ENCODE measurements around the gene NOX5.
"Not testable (repeated sequence)": the region's sequence is repeated elsewhere in the genome, so short reads cannot be mapped to it uniquely, and the experiment has no call there.

Gene NOX5, protein sequence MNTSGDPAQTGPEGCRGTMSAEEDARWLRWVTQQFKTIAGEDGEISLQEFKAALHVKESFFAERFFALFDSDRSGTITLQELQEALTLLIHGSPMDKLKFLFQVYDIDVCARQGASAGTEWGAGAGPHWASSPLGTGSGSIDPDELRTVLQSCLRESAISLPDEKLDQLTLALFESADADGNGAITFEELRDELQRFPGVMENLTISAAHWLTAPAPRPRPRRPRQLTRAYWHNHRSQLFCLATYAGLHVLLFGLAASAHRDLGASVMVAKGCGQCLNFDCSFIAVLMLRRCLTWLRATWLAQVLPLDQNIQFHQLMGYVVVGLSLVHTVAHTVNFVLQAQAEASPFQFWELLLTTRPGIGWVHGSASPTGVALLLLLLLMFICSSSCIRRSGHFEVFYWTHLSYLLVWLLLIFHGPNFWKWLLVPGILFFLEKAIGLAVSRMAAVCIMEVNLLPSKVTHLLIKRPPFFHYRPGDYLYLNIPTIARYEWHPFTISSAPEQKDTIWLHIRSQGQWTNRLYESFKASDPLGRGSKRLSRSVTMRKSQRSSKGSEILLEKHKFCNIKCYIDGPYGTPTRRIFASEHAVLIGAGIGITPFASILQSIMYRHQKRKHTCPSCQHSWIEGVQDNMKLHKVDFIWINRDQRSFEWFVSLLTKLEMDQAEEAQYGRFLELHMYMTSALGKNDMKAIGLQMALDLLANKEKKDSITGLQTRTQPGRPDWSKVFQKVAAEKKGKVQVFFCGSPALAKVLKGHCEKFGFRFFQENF

DNA sequence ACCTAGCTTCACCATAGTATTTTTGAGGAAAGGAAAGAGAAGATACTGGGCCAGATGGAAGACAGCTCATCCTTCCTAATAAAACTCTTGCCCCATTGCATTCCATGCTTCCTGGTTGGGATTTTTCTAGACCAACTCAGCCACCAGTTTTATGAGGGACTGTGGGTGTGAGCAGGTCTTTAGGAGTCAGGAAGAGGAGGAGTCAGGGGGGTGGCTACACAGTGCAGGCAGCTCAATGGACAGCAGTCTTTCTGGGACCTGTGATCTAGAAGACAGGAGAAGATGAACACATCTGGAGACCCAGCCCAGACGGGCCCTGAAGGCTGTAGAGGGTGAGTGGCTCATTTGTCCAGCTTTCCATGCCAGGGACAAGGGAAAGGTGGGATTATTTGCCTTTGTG is at the start of gene NOX5:
NOX5 (plus strand) TSS at position 242 of the 400 bp plus-strand sequence; CDS start at position 283, 41 bp downstream.
- no peak for DNase-seq

DNA sequence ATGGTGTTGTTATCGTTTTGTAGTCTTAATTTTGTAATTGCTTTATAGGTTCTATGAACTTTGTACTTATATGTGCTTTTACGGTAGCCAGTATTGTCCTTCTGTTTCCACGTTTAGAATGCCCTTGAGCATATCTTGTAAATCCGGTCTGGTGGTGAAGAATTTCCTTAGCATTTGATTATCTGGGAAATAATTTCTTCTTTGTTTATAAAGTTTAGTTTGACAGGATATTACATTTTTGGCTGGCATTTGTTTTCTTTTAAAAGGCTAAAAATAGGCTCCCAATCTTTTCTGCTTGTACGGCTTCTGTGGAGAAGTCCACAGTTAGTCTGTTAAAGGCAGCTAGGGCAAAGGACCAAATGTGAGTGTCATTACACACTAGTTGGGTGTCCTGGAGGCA is 47.5 kb upstream of the NOX5 start:
- no peak for DNase-seq

DNA sequence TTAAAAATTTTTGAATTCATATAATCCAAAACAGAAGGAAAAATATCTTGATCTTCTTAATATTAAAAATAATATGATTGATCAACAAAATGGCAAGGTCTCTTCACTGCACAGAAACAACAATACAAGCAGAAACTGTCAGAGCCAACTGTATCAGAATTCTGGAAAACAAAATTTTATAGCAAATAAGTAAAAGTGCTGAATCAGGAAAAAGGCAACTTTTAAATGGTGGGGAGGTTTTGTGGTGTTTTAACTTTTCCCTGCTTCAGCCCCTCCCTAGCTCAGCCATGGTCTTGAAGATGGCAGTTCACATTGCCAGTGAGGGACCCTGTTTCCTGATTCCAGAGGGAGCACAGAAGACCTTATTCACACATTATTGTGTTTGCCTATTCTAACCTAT is 46.5 kb upstream of the NOX5 start:
- DNase-seq: no peak

DNA sequence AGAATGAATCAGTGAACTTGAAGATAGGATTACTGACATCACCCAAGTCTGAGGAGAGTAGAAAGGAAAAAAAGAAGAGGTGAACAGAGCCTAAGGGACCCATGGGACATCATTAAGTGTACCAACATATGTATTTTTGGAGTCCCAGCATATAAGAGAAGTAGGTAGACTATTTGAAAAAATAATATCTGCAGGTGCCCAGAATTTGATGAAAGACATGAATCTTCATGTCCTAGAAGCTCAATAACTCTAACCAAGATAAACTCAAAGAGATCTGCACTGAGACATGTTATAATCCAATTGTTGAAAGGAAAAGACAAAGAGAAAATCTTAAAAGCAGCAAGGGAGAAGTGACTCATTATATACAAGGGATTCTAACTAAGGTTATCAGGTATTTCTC is 45.2 kb upstream of the NOX5 start:
- no peak for DNase-seq

DNA sequence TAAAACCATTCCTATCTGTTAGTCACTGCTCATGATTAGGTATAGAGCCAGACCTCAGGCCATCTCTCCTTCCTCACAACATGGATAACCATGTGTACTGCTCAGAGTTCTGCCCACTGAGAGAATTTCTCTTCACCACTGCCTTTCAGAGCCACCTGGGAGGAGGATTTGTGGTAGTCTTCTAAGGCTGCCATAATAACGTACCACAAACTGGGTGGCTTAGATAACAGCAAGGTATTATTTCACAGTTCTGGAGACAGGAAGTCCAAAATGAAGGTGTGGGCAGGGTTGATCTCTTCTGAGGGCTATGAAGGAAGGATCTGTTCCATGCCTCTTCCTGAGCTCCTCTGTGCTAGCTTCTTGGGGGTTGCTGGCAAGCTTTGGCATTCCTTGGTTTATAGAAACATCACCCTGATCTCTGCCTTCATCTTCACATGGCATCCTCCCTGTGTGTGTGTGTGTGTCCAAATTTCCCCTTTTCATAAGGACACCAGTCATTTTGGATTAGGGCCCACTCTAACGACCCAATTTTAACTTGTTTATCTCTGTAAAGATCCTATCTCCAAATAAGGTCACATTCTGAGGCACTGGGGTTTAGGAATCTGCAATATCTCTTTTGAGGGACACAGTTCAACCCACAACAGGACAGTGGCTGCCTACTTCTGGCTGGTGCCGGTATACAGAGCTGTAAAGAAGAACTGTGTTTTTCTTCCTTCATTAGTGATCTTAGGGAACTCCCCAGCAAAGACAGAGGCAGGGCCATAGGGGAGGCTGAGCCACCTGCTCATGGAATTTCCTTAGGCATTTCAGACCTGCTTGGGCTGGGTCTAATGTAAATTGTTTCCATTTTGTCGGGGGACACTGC is 42.1 kb upstream of the NOX5 start:
- no peak for DNase-seq

DNA sequence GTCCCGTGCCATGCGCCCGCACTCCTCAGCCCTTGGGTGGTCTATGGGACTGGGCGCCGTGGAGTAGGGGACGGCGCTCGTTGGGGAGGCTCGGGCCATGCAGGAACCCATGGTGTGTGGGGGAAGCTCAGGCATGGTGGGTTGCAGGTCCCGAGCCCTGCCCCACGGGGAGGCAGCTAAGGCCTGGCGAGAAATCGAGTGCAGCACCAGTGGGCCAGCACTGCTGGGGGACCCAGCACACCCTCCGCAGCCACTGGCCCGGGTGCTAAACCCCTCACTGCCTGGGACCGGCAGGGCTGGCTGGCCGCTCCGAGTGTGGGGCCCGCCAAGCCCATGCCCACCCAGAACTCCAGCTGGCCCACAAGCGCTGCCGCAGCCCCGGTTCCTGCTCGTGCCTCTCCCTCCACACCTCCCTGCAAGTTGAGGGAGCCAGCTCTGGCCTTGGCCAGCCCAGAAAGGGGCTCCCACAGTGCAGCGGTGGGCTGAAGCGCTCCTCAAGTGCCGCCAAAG is 38.8 kb upstream of the NOX5 start:
- DNase-seq: not testable (repeated sequence)

DNA sequence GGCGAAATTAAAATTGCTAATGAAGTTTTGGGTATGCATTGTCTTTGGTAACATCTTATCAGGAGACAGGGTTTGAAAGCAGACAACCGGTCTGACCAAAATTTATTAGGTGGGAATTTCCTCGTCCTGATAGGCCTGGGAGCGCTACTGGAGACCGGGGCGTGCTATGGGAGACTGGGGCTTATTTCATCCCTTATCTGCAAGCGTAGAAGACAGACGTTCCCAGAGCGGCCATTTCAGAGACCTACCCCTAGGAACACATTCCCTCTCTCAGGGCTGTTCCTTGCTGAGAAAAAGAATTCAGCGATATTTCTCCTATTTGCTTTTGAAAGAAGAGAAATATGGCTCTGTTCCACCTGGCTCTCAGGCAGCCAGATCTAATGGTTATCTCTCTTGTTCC is 37.1 kb upstream of the NOX5 start:
- not testable (repeated sequence) for DNase-seq

DNA sequence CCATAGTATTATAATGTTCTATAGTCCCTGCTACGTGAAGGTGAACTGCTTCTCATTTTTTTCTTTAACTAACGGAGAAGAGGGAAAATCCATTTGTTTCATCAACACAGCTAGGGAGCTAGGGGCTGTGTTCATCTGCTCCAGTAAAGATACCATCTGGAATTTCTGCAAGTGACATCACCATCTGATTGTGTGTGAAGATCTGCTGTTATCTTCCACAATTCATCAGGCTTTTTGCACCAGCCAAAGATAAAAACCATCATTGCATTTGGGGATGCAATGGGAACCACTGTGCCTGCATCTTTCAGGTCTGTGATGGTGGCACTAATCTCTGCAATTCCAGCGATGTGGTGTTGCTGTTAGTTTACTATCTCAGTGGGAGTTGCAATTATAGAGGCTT is 35.5 kb upstream of the NOX5 start:
- DNase-seq: no peak

DNA sequence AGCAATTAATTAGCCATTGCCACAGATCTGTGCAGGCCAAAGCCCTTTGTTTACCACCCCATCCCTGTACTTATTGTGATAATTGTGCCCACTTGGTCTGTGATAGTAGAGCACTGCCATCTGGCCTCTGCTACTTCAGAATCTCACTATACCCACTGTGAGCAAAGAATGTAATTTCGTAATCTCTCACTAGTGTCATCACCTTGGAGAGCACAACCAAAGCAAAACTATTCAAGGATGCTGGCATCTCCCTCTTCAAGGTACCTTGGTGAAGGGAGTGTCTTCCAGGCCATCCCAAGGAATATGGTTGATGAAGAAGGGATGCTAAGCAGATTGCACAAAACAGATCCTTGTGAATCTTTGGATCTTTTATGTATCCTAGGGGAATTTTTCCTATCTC is 34.7 kb upstream of the NOX5 start:
- no peak for DNase-seq

DNA sequence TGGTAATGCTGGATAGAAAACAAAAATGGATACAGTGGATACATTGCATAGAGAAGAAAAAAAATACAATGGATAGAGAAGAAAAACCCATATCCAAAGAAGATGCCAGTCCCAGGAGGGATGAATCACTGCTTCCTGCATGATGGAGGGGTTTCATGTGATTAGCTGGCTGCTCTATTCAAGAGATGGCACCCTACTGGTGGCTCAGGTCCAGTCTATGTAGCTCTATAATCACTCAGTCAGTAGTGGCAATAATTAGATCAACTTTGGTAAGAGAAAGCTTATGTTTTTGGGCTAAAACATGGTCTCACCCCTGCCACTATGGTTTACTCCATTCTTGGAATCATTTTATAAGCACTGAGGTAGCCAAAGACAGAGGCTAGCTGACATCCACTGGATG is 33.7 kb upstream of the NOX5 start:
- no peak for DNase-seq

DNA sequence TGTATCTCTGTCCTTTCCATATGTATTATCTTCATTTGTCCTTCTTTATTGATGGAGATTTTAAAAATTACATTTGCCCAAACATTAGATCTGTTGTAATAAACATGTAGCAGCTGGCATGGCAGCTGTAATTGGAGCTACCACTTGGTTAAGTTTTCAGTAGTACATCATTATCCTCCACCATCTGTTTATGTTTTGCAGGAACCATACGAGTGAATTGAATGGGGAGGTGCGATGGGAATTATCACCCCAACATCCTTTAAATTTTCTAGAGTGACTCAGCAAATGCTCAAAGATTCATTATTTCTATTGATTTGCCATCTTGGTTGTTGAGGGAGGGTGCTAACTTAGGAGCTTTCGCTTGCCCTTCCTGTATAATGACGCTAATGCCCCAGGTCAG is 32.6 kb upstream of the NOX5 start:
- peak; percentile 91 for DNase-seq

DNA sequence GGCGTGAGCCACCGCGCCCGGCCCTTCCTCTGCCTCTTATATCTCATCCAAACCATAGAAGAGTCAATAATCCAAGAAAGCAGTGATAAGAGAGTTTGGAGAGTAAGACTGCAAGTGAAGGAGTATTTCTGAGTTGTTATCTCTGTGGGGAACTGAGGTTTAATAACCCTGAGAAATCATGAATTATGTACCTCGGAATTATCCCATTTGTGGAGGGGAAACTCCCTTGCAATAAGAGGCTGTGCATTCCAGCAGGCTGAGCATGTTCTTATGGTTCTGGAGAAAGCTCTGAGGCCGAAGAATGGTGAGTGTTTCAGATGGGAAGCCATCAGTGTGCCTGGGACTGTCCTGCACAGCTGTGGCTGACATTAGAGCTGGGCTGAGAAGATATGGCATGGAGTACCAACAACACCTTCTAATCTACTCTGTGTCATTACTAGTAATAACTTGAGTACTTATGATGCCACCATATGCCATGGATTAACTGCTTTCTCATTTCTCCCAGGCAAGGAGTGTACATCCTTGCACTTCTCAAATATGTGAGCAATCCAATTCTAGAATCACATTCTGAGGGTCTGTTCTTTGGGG is 31.4 kb upstream of the NOX5 start:
- no peak for DNase-seq

DNA sequence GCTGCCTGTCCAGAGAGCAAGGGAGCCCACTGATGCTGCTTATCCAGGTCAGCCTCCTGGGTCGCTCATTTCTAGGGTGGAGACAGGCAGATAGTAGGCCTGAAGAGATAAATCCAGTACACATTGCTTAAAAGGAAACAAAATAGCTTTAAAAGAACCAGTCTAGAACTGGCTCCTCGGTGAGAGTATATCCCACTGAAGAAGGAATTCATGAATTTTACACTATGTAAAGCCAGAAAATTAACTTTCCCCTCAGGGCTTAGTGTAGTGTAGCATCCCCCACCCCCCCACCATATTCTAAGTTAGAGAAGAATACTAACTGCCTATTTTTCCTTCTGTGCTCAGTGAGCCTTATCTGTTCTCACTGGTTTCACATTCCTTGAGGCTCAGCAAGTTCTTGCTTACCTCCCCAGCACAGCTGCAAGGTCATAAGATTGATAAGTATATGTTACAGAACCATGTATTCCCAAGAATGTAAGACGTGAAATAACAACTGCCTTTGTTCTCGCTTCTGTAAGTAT is 30.5 kb upstream of the NOX5 start:
- DNase-seq: no peak

DNA sequence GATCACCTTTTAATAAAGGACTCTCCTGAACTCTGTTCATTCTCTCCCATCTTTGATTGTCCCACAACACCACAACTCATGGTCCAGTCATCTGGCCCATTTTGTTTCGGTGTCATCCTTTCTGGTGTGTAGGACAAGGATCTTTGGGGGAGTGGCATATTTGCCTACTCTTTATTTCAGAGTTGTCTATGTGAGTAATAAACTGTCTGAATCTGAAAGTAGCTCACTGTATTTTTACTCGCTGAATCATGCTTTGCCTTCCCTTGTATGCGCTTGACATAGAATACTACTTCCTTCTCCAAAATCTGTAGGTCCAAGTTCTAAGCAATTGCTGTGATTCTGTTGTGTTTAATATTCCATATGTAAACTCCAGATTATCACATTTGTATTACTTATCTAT is 29.9 kb upstream of the NOX5 start:
- no peak for DNase-seq

DNA sequence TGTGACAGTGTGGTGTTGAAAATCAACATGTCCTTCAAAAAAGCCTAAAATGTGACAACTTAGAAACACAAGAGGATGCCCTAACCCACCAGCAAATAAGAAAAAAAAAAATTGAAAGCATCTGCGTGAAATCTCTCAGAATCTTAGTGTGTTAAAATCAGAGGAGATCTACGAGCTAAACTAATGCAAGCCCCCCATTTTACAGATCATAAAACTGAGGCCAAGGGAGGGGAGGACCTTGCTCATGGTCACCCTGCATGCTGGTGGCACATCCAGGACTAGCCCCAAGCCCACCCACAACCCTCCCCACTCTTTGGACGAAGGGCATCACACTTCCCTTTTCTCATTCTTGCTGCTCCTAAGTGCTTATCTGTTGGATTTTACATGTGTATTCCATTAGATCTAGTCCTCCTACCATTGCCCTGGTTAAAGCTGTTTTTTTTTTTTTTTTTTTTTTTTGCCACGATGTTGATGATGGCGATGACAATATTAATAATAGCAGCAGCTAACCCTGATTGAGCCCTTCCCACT is 29.1 kb upstream of the NOX5 start:
- no peak for DNase-seq

DNA sequence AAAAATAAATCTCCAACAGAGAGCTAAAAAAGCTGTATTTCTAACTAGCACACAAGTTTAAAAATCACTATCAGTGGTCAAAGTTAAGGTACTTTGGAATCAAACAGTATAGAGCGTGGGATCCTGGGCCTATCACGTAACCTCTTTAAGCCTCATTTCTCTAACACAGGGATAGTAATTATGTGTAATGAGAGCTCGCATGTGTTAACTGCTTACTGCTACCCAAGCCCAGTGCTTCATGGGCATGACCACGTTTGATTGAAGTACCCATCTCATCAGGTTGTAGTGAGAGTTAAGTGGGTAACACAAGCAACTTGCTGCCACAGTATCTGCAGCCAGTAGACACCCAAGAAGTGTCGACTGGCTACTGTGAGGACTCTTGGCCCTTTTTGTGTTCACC is 28.2 kb upstream of the NOX5 start:
- no peak for DNase-seq

DNA sequence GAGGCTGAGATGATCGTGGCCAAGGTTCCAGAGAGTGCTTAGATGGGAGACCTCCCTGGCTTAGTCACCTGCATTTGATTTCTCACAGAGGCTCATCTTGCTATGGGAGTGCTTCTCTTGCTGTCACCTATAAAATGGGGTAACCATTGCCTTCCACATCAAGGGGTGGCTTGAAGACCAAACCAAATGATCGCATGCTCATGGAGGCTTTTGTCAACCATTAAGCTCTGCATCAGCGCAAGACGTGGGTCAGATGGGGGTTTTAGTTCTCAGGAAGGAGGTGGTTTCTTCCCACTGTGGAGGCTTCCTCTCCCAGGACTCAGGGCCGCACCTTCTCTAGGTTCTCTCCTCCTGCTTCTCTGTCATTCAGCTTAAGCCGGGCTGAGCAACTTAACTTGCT is 27.4 kb upstream of the NOX5 start:
- no peak for DNase-seq

DNA sequence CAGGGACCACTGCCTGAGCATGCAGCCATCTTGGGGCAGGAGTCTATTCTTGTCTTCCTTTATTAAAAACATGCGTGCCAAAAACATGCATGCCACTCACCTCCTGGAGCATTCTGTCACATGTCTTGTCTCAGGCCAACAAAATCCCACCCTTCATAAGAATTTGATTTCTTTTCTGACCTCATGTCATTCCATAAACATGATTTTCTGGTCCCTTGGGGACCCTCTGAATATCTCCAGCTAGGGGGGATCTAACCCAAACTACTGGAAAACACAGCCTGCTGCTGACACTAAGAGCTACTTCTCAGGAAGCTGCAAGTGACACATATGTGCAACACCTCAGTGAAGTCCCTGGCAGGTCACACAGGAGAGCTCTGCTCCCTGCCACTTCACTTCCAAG is 26.8 kb upstream of the NOX5 start:
- DNase-seq: no peak

DNA sequence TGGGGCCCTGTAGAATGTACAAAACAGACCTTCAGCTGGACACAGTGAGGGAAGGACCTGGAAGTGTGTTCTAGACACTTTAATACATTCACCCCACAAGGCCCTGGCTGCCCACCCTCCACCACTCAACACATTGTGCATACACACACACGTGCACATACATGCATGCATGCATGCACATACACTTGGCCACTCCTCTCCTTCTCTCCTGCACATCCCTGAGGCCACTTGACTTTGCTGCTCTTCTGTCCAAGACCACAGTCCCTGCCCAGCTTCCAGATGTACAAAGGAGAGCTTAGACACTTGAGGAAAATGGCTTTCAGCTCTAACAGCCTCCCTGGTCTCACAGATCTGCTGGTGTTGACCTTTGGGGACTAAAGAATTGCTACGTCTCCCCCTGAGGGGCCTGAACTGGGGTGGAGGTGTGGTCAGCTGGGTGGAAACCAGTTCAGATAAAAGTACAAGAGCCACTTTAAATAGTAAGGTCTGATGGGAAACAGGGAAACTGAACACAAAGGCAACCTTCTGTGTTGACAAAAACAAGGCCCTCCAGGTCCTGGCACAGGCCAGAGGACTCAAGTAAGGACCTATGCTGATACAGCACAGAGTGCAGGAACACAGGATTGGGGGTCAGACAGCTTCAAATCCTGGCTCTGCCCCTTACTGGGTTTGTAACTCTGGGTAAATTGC is 24.8 kb upstream of the NOX5 start:
- DNase-seq: no peak

DNA sequence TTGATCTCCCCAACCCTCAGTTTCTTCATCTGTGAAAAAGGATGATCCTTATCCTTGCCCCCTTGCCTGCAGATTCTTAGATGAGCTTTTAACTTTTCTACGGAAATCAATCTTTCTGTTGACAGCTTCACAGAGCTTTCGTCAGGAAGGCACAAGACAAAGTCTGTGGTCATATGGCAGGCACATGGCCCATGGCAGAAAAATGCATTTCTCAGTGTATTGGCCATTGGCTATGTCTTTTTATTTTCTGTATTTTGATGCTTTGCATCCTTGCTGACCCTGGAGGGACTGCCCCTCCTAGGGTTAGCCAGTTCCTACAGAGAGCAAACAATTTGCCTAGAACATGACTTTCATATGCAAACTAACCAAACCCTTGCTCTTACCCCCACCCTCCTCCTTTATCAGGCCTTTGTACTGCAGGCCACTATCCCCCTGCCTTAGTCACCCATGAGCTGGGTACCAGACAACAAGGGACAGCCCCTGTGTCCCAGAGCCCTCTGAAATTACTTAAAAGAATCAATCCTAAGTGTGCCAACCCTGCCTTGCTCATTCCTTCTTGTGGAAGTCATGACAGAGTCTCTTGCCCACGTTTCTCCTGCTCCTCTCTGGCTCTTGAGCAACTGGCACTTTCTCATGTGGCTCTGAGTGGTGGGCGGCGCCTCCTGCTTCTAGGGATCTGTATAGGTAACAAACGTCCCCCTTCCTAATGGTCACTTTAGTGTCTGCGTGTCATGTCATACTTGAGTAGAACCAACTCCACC is 24.1 kb upstream of the NOX5 start:
- DNase-seq: no peak

DNA sequence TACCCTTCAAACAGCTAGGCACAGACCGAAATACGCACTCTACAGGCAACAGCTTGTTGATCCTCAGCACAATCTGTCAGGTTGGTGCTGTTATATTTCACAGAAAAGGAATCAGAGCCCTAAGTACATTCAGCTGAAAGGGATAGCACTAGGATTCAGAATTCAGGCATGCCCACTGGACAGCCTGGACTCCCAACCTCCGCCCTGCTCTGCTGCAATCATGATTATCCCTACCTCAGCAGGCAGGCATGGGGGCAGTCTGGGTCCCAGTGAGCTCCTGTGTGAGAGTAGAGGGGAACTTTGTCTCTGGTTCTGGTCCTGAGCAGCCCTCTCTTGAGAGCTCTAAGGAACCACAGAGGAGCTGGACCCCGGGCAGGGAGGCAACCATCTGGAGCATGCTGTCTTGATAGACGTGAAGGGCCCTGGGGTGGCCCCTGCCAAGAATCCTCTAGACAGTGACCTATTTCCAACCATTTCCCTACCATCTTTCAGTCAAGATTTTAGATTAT is 23.4 kb upstream of the NOX5 start:
- peak; percentile 33 for DNase-seq
